Astrocyte of the cerebellum (primary cell): ENCODE measurements around the gene CFAP45.
A peak's percentile ranks its signal among the peaks of the same experiment; 100 is the strongest.

Source experiments
- DNase-seq: peaks from one replicate; pipeline ENCODE4 v3.0.0-alpha.2; 2011; ENCODE audit warnings: low read depth
- H3K4me3 ChIP-seq: 2 replicates; pipeline ENCODE4 v1.5.1; 2011; ENCODE audit warnings: mild to moderate bottlenecking, low read depth, low read length, moderate library complexity
- in situ Hi-C: cut with HindIII; loops from 2 replicates; pipeline ENCODE4 v1.10.0; 2017; ENCODE audit warnings: low sequenced_read_pairs
- TF ChIP-seq, protein P1 (sequence below): IDR thresholded peaks from 2 replicates; pipeline ENCODE4 v1.5.1; 2012; ENCODE audit warnings: low read length, low read depth, moderate library complexity, mild to moderate bottlenecking; ENCODE audit errors: missing control alignments

The CFAP45 gene

DNA sequence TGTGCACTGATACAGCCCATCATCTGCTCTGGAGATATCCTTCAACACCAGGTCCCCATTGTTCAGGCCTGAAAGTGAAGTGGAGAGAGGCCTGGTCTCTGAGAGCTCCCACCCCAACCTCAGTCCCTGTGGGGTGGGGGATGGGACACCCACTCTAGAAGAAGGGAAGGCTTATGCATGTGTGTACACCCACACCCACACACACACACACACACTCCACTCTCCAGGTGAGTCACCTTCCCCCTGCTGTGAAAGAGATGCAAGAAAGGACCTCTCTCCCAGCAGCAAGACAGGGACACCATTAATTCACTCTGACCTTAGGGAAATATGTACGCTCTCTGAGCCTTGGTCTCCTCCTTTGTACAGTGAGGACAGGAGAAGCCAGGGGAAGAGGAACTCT lies 43.4 kb downstream of the CFAP45 start:
- in situ Hi-C loops = no loop called here
- H3K4me3 ChIP-seq = no peak overlapping the region
- no peak for DNase-seq
- TF ChIP-seq, protein P1, sequence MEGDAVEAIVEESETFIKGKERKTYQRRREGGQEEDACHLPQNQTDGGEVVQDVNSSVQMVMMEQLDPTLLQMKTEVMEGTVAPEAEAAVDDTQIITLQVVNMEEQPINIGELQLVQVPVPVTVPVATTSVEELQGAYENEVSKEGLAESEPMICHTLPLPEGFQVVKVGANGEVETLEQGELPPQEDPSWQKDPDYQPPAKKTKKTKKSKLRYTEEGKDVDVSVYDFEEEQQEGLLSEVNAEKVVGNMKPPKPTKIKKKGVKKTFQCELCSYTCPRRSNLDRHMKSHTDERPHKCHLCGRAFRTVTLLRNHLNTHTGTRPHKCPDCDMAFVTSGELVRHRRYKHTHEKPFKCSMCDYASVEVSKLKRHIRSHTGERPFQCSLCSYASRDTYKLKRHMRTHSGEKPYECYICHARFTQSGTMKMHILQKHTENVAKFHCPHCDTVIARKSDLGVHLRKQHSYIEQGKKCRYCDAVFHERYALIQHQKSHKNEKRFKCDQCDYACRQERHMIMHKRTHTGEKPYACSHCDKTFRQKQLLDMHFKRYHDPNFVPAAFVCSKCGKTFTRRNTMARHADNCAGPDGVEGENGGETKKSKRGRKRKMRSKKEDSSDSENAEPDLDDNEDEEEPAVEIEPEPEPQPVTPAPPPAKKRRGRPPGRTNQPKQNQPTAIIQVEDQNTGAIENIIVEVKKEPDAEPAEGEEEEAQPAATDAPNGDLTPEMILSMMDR = no peak

DNA sequence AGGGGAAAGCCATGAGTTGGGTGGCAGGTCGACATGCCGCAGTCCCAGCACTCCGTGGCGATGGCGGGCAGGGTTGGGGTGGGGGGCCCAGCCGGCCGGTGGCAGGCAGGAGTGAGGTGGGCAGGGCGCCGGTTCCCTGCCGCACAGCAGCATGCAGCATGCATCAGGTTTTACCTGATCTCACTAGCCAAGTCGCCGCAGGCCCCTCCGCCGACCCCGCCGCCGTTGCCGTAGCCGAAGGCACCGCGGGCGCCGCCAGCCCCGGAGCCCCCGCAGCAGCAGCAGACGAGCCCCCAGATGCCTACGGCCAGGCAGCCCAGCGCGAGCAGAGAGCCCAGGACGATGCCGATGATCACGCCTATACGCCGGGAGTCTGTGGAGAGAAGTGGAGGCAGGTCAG lies 44.3 kb downstream of the CFAP45 start:
- TF ChIP-seq, protein P1 = no peak
- in situ Hi-C loops = no loop called here
- H3K4me3 ChIP-seq = no peak overlapping the region
- no peak for DNase-seq

DNA sequence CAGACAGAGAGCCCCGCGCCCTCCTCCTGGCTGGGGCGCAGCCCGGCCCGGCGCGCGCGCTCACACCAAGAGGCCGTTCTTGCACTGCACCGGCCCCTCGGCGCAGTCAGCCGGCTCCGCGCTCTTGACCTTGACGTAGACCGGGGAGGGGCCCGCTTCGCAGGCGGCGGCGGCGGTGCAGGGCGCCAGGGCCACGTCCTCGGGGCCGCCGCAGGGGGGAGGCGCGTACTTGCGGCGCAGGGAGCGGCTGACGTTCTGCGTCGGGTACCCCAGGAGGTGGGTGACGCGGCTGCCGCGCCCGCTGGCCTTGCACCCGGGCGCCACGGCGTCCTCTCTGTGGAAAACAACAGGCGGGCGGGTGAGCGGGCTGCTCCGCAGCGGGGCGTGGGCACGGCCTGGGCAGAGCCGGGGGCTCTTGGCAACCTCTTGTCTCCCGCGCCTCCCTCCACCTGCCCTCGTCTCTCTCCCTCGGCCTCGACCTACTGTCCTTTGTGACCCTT lies 45.2 kb downstream of the CFAP45 start:
- no peak for DNase-seq
- TF ChIP-seq, protein P1 = no peak
- peak overlapping the region; percentile 46 for H3K4me3 ChIP-seq
- in situ Hi-C loops = no loop called here

DNA sequence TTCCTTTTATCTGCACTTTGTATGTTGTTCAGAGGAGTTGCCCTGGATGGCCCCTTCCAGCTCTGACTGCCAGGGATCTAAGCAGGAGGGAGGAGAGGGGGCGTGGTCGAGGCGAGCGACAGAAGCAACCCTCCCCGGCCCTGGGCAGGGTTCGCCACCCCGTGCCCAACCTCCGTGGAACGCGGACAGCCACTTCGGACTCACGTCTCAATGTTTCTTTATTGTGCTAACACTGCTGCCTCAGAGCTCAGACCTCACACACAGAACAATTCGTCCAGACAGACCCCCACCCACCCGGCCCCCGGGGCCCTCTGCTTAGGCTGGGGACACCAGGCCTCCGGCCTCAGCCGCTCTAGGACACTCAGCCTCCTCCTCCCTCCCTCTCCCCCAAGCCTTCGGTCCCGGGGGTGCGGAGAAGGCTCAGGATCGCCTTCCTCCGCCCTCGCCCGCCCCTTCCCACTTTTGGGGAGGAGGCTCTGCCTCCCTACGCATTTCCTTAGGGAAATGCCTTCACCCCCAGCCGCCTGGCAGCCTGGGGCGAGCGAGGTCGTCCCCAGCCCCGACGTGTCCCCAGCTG lies 45.8 kb downstream of the CFAP45 start:
- peak overlapping the region; percentile 46 for H3K4me3 ChIP-seq
- no peak for DNase-seq
- TF ChIP-seq, protein P1 = no peak
- in situ Hi-C loops = no loop called here

DNA sequence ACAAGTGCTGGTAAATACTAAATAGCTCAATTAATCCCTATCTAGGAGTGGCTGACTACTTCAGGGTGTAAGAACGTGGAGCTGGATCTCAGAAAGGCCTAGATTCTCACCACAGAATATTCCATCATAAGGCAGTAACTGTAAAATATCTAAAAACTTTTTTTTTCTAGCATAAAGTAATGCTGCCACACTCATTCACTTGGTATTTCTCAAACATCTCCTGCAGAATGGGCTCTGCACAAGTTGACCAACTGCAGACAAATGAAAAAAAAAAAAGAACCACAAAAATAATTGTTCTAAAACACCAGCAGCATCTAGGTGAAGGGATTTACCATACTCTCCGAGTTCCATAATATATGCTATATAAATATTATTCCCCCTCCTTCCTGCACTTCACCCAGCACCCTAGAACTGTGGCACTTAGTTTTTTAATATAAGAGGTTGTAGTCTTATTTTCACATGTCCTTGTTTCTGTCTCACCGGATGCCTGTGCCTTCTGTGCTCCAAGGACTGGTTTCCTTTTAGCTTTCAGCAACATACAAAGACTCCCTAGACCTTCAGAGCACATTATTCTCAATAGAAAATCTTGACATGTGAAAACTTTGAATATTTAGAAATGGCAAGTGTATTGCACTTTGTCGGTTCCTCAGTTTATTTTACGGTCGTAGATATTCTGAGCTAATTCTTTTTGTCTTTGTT lies 46.4 kb downstream of the CFAP45 start:
- in situ Hi-C loops = no loop called here
- TF ChIP-seq, protein P1 = no peak
- no peak for DNase-seq
- H3K4me3 ChIP-seq = peak overlapping the region; percentile 46

DNA sequence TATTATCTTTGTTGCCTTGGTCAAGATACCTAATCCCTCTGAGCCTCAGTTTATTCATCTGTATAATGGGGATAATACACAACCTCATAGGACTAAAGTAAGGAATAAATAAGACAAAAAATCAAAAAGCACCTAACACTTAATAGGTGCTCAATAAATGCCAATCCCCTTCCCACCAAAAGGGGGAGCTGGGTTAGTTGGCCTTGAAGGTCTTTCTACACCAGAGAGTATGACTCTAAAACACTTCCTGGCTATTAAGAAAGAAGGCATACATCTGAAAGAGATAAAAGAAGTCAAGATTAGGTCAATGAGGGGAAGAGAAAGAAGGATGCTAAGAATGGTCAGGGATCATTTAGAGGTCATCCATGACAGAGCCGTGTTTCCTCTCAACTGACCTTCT lies 48.6 kb downstream of the CFAP45 start:
- in situ Hi-C loops = no loop called here
- TF ChIP-seq, protein P1 = peak; percentile 8
- DNase-seq = no peak
- H3K4me3 ChIP-seq = no peak overlapping the region
